Muscle of arm (tissue), 12 donors: ENCODE data around the gene OR8A1. TPM values are rescaled to one million over a fixed set of nuclear protein-coding genes. Genes with fewer than 3 reads are reported as not detected.
"Not testable (repeated sequence)": the region's sequence is repeated elsewhere in the genome, so short reads cannot be mapped to it uniquely, and the experiment has no call there.

ENCODE experiments used
- DNase-seq: peaks from one replicate; pipeline ENCODE4 v3.0.0-alpha.2; 2013
- polyA plus RNA-seq, 12 donors: library from polyadenylated mRNA; unstranded; fragments of 120-200 nt; gene quantifications; one replicate each; pipeline ENCODE4 v1.2.1, GENCODE V29; 2013; ENCODE audit not compliant: insufficient read length in 12 of 12

Gene OR8A1
- polyA plus RNA-seq, 12 donors: 0.04 to 0.78 (median 0.22) TPM; not detected in 3

DNA sequence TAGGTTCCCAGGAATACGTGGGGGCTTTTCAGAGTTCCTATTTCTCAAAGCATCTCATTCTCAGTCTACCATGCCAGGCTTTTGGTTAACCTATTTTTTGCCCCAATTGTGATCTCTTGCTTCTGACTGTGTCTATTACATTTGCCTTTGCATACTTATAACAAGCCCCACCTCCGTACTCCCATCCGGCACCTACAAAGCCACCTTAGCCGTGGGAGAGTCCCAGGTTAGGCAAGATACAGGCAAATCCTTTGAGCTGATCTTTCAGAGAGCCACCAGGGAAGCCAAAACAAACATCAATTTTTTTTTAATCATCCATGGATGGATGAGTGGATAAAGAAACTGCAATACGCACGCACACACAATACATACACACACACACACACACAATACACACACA lies 22.8 kb downstream of the OR8A1 start:
- no peak for DNase-seq

DNA sequence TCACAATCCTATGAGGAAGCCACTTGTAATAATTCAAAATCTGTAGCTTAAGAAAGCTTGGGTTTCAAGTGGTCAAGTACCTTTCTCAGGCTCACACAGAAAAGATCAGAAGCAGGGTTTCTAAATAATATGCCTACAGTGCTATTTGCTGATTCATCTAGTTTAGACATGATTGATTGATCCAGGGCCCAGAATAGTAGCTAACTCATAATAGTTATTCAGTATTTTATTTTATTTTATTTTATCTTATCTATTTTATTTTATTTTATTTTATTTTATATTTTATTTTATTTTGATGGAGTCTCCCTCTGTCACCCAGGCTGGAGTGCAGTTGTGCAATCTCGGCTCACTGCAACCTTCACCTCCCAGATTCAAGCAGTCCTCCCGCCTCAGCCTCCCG lies 25.5 kb downstream of the OR8A1 start:
- DNase-seq: no peak

DNA sequence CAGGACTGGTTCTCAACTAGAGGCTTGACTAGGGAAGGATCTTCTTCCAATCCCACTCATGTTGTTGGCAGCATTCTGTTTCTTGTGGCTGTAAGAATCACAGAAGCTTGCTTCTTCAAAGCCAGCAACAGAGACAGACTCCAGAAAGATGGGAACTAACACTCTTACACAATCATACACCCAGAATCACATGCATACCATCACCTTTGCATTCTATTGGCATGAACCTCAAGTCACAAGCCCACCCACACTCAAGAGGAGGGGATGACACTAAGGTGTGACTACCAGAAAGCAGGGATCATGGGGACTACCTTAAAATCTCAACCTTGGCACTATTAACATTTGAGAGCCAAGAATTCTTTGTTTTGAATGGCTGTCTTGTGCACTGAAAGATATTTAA lies 27.8 kb downstream of the OR8A1 start:
- no peak for DNase-seq

DNA sequence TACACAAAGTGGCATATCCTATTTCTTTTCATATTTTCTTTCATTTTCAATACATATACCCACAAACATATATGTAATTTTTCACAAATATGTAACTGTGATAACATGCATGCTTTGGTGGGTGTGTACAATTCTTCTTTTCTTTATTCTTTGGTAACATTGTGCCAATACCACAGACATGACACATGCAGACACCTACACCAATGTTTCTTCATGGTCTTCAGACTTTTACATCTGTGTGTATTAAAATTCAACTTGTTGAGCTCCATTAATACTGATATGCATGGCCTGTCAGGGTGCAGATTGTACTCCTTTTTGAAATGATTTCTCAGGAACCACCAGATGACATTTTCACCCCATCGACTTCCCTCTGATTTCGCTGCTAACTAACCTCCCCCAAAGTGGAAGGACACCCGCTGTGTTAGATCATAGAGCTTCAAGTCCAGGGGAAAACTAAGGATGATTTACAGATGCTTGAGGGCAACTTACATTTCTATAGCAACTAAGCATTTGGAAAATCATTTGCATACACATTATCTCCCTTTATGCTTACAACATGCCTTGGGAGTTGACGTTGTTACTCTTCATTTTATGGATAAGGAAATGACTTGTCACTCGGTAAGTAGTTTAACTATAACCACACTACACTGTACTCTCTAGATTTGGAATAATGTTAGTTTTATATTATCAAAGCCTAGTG lies 31.0 kb downstream of the OR8A1 start:
- no peak for DNase-seq

DNA sequence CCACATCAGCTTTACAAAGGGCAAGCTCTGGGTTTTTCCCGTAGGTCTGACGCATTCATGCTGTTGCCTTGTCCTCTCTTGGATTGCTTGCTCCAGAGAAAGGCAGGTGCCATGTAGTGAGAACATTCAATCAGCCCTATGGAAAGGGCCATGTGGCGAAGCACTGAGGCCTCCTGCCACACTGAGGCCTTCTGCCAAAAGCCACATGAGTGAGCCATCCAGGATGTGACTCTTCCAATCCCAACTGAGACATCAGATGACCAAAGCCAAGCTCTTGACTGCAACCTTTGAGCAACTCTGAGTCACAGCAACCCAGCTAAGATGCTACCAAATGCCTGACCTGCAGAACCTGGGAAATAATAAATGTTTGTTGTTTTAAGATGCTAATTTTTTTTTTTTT lies 32.4 kb downstream of the OR8A1 start:
- no peak for DNase-seq

DNA sequence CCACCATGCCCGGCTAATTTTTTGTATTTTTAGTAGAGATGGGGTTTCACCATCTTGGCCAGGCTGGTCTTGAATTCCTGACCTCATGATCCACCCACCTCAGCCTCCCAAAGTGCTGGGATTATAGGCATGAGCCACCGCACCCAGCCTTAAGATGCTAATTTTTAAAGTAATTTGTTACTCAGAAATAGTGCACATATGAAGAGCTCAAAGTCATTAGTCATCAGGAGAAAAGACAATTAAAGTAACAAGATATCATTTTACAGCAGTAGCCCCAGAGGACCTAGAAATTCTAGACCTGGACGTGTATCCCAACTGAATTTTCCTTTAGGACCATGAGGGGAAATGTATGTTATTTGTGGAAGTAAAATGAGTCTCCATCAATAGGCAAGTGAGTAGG lies 32.9 kb downstream of the OR8A1 start:
- not testable (repeated sequence) for DNase-seq

DNA sequence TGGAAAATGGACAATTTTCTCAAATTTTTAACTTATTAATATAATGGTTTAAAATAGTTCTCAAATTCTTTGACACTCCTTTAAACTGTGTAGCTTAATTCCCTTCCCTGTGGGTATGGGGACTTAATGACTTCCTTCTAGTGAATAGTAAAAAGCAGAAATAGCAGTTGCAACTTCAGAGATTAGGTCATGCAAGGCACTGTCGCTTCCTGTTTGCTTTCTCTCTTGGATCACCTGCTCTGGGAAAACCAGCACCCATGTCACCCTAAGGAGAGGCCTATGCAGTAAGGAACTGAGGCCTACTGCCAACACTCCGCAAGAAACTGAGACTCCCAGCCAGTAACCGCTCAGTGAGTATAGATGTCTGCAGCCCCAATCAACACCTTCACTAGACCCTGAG lies 35.9 kb downstream of the OR8A1 start:
- no peak for DNase-seq

DNA sequence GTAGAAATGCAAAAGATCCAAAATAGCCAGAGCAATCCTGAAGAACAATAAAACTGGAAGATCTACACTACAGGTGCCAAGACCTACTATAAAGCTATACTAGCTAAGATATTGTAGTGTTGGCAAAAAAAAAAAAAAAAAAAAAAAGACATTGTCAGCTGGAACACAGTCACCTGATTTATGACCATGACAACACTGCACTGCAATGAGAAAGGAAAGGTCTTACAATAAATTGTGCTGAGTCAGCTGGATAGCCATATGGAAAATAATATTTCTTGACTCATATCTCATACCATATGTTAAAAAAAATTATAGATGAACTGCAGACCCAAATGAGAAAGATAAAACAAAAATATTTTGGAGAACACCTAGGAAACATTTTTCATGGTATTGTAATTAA lies 38.4 kb downstream of the OR8A1 start:
- DNase-seq: no peak

DNA sequence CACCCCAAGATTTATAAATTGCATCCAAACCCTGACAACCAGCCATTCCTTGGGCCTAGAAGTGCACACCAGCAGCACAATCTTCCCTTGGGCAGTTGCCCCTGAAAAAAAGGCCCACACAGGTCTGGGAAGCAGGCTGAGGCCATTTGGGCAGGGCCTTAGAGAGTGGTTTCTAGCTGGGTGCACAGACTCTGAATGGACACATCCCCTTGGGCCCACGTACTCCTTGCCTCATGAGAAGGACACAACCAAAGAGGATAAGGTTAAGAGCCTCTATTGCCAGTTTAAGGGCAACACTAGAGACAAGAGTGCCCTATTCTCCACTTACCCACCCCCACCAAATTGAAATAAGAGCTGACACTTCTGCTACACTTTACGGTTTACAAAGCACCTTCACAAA lies 40.5 kb downstream of the OR8A1 start:
- DNase-seq: no peak

DNA sequence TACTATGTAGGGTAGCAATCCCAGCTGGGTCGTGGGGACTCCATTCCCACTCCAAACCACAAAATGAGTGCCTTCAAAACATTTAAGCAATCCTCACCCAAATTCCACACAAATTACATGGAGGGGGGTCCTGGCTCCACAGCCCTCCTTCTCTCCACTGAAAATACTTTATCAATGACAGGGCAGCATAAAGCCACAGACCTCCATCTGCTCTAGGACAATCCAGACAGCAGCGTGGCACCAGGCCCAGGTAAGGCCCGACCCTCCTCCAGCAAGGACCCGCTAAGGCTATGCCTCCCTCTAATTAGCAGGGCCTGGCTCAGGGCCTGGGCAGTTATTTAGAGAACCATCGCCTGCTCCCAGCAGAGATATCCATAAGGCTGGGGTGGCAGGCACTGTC lies 41.3 kb downstream of the OR8A1 start, which contains the start of gene PANX3:
PANX3 (plus strand) TSS at position 365 of the 400 bp plus-strand sequence. CDS start 129 bp downstream, outside the sequence.
- no peak for DNase-seq

DNA sequence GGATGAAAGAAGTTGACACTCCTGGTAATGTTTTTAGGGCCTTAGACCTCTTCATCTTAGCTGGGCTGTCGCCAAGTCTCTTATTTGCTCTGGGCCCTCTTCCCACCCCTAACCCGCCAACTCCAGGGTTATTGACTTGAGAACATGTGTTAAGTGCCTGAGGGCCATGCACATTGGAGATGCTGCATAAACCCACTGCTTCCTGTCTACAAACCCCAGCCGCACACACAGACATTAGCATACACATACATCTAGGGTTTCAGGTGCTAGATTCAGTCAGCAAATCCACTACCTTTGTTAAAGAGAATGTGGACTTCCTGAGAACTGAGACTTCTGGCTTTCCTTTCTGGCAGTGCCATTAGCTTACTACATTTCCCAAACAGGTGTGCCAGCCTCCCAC lies 42.2 kb downstream of the OR8A1 start:
- no peak for DNase-seq

DNA sequence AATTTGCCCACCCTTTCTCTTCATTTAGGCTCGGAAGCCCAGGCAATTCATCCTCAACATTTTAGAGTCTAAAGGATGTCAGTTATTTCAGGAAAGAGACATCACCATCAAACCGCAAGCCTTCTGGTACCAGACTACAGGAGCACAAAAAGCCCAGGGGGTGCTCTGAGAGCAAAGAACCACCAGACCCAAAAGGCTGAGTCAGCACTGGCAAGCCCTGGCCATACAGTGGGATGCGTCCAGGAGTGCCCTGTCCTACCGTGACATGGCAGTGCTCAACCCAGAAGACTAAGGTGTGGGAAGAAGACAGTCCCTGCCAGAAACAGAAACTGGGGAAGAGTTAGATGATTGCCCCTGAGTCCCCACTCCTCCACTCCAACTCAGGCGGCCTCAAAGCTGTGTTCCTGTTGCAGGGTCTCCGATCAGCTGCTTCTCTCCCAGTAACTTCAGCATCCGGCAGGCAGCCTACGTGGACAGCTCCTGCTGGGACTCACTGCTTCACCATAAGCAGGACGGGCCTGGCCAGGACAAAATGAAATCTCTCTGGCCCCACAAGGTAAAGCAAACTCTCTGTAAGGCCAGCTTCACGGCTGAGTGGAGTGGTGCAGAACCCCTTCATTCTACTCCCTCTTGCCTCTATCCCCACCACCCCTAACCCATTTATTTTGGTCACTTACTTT lies 42.9 kb downstream of the OR8A1 start:
- no peak for DNase-seq

DNA sequence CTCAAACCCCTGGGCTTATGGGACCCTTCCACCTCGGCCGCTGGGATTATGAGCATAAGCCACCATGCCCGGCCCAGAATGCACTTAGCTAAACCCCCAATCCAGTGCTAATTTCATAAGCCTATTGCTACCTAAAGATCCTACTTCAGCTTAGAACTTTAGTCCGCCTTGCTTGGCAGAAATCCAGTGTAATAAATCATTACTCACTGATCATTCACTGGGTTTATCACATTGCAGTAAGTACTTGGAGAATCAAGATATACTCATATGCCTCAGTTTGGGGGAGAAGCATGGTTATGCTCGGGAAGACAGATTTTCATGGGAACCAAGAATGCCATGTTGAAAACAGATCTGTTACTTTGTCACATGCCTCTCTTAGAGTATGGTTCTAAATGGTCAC lies 49.1 kb downstream of the OR8A1 start:
- no peak for DNase-seq

Other genes with a start within 250 kb of the OR8A1 start
- gene OR8D2, start 249.8 kb upstream of the OR8A1 start, polyA plus RNA-seq: not detected
- not detected for gene OR8B2, start 185.5 kb upstream of the OR8A1 start, polyA plus RNA-seq
- not detected for gene OR8B3, start 171.0 kb upstream of the OR8A1 start, polyA plus RNA-seq
- gene OR8B4, start 145.1 kb upstream of the OR8A1 start, polyA plus RNA-seq: not detected
- not detected for gene OR8B8, start 124.3 kb upstream of the OR8A1 start, polyA plus RNA-seq
- not detected for gene OR8B12, start 26.3 kb upstream of the OR8A1 start, polyA plus RNA-seq
- gene PANX3, start 41.4 kb downstream of the OR8A1 start, polyA plus RNA-seq: under 1 TPM in 4 of 12 donors, not detected in 8; 0.10 to 0.18 (median 0.15) TPM
- 10 to 100 TPM in 11 of 12 donors, not detected in 1; 17.4 to 35.2 (median 25.4) TPM for gene TBRG1, start 52.9 kb downstream of the OR8A1 start, polyA plus RNA-seq
- gene SIAE, start 103.7 kb downstream of the OR8A1 start, polyA plus RNA-seq: 10 to 100 TPM in 1 of 12 donors, 1 to 10 TPM in 10, not detected in 1; 4.7 to 23.3 (median 7.2) TPM
- gene SPA17, start 103.9 kb downstream of the OR8A1 start, polyA plus RNA-seq: 1 to 10 TPM in 10 of 12 donors, not detected in 2; 2.0 to 6.4 (median 3.7) TPM
- 10 to 100 TPM in 2 of 12 donors, 1 to 10 TPM in 9, not detected in 1; 3.1 to 14.5 (median 5.1) TPM for gene NRGN, start 169.9 kb downstream of the OR8A1 start, polyA plus RNA-seq
- gene VSIG2, start 182.3 kb downstream of the OR8A1 start, polyA plus RNA-seq: 1 to 10 TPM in 7 of 12 donors, under 1 TPM in 3, not detected in 2; 0.60 to 2.8 (median 1.4) TPM
- 10 to 100 TPM in 11 of 12 donors, not detected in 1; 39.8 to 59.8 (median 52.1) TPM for gene ESAM, start 192.3 kb downstream of the OR8A1 start, polyA plus RNA-seq
- gene MSANTD2, start 230.4 kb downstream of the OR8A1 start, polyA plus RNA-seq: 10 to 100 TPM in 11 of 12 donors, not detected in 1; 11.1 to 32.5 (median 16.0) TPM